DMS53 treated with DMSO at 0.1 percent for 48 hours (cell line): Measurements from ENCODE around the gene GPSM1.

Experiments used
- DNase-seq: peaks from one replicate; lab custom pipeline; 2025; ENCODE audit not compliant: unreplicated experiment; lab: John Stamatoyannopoulos, UW

Gene GPSM1

DNA sequence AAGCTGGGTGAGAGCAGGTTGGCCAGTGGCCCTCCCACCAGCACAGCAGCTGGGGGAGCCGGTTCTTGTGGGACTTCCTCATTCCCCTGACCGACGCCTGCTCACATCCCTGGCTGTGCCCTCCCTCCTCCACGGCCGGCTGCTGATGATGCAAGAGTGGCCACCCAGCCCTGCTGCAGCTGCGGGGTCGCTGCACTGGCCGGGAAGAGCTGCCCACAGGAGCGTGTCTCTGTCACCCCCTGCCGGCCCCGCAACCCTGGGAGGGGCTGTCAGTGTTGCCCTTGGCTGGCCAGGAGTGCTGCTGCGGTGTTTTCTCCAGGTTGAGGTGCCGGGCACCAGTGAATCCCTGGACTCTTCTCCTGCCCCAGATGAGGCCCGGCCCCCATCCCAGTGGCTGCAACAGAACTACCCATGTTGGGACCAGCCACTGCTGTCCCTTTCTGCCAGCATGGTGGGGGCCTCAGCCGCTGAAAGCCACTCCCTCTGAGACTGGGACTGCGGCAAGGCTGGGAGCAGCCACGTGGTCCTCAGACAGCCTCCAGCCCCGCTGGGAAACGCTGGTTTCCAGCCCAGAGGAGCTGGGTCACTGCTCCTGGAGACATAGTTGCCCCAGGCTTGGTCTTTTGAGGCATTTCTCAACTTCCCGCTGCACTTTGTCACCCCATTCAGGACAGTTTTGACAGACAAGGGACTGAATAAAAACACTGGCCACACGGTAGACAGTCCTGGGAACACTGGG is 45.4 kb downstream of the GPSM1 start:
- peak; percentile 58 for DNase-seq

DNA sequence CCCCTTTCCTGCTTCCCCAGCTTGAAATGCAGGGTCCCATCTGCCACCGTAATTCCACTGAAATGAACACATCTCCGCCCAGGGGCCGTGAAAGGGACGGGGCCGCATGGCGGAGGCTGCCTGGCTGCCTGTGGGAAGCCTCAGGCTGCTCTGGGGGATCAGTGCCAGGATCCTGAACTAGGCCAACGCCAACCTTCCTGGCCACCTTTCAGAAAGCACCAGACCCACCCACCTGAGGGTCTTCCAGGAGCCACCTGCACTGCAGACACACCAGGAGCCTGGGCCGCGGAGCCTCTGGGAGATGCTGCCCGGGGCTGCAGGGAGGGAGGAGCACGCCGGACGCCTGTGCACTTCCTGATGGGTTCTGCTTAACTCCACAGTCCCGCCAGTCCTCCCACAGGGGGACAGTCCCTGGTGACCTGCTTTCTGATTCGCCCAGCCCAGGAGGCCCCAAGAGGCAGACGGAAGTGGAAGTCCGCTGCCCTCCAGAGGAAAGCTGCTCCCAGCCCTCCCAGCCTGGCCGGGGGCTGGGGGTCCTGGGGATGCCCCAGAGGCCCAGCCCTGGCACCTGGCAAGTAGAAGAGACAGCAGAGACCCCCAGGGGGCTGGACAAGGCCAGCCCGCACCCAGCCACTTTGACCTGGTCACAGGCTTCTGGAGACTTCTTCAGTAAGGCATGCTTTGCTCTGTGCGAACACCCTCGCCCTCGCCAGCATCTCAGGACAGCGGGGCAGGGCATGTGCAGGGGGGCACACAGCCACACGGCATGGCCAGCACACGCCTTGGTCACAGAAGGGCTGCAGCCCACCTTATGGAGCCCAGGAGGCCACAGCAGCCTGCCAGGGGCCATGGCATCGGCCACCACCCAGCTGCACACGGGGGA is 46.2 kb downstream of the GPSM1 start, which contains the start of gene CARD9:
CARD9 (minus strand) TSS at position 370 of the 883 bp plus-strand sequence. CDS start 1,591 bp downstream, outside the sequence.
- peak; percentile 38 for DNase-seq

DNA sequence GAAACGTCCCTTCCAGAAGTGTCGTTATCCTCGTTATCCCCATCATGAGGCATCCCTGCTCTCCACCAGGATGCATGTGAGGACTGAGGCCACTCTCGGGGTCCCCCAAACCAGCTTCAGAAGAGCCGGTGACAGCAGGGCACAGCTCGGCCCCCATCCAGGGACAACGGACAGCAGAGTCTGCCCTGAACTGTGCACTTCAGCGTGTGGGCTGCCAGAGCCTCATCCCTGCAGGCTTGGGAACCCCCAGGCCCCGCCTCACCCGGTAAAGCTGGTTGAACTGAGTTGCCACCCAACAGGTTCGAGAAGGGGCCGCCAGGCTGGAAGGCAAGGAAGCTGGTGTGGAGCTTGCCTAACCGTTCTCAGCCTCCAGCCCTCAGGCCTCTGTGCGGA is 46.8 kb downstream of the GPSM1 start:
- no peak for DNase-seq

DNA sequence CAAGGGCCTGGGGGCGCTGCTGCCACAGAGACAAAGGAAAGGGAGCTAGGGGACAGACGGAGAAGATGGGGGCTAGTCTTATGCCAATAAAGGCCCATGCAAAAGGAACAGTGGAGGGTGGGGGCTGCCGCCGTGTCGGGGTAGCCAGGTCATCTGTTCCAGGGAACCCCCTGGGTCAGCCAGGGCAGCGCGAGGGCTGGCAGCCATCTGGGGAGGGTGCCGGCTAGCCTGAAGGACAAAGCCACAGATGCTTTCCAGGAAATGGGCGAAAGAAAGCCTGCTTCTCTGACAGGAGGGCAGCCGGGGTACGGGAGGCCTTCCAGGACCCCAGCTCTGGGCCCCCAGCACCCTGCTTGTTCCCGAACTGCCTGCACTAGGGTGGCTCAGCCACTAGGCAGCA is 47.8 kb downstream of the GPSM1 start:
- no peak for DNase-seq

DNA sequence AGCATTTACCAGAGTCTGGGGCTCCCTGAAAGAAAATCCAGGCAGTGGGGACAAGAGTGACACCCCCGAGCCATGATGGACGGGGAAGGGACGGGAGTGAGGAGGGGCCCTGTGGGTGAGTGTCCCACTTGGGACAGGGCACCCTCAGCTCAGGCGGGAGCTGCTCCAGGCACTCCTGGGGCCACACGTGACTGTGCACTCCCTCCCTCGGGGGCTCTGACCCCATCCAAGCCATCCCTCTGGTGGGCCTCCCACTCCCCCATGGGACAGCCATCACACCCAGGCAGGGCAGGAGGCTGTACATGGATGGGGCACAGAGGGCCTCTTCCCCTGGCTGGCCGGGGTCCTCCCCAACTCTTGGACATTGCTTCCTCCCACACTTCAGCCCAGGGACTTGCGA is 49.1 kb downstream of the GPSM1 start:
- no peak for DNase-seq

DNA sequence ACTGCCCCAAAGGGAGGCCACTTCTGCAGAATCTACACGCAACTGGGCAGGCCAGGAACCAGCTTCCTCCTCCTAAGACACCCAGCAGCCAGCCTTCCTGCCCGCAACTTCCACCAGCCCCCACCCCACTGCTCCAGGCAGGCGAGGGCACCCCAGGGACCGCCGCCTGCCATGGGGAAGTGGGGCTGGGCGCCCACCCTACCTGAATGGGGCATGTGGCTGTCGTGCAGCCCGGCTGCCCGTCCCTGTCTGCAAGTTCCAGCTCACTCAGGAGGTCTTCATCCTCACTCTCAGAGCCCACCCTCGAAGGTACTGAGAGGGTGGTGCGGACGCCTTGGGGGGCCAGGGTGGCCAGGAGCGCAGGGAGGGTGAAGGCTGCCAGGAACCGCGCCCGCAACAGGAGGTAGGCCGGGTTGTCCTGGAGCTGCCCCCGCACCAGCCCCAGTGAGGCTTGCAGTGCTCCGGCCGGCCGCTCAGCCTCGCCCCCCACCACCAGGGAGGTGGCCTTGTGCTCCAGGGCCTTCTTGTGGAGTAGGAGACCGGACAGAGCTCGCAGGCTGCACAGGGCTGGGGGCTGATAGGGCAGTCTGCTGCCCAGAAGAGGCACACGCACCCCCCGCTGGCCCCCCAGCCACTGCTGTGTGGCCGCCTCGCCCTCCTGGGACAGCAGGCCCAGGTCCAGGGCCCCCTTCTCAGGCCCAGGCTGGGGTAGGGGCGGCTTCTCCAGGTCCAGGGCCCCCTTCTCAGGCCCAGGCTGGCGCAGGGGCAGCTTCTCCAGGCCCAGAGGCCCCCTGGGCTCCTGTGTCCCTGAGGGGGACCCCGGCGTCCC is 50.2 kb downstream of the GPSM1 start:
- DNase-seq, result no peak

DNA sequence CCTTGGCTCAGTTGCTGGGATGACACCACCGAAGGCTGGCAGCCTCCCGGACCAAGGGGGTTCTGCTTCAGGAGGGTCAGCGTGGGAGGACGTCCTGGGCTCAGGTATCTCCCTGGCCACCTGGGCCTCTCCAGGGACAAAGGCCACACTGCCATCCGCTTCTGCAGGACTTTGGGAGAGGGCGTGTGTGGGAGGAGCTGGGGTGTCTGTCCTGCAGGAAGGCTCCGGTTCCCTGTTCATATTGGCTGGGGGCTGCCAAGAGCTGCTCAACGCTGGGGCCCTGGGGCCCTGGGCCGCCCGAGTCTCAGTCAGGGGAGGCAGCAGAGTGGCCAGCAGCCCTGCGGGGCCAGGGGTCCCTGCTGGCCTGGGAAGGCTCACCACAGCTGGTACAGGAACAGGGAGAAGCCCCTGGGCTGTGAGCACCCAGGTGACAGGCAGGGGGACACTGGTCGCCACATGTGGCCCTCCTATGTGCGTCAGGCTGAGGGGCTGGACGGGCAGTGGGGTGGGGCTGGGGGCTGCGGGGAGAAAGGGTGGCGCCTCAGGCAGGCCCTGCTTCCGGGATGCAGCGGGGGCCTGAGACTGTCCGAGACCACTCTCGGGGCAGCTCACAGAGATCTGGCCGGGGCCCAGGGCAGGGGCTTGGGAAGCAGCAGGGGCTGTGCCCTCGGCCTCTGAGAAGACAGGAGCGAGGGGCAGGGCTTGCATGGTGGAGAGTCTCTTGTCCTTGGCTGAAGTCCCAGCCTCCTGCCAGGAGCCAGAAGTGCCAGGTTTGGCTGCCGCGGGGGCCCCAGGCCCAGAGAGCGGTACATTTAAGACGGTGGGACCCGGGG is 51.0 kb downstream of the GPSM1 start:
- no peak for DNase-seq

DNA sequence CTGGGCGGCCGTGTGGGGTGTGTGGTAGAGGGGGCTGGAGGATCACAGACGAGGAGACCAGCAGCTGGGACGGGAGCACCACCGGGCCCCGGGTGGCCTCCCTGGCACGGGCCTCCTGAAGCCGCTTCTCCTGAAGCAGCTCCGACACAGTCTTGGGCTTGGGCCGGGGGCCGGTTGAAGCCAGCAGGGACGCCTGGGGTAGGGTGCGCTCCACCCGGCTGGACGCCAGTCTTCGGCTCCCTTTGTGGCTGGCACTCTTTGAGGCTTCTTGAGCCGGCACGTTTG is 51.6 kb downstream of the GPSM1 start:
- no peak for DNase-seq

DNA sequence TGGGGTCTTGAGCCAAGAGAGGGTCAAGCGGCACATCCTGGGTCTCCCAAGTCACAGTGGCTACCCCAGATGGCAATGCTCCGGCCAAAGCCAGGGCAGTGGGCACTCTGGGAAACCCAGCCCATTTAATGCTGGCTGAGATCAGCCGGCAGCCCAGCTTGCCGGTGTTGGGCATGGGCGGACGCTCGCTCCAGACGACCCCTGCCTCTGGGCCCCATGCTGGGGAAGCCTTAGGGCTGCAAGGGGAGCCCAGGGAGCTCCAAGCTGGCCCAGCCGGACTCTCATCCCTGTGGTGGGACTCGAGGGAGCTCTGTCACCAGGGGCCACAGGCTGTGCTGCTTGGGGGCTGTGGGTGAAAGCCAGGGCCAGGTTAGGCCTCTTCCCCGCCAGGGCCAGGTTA is 52.1 kb downstream of the GPSM1 start:
- no peak for DNase-seq

DNA sequence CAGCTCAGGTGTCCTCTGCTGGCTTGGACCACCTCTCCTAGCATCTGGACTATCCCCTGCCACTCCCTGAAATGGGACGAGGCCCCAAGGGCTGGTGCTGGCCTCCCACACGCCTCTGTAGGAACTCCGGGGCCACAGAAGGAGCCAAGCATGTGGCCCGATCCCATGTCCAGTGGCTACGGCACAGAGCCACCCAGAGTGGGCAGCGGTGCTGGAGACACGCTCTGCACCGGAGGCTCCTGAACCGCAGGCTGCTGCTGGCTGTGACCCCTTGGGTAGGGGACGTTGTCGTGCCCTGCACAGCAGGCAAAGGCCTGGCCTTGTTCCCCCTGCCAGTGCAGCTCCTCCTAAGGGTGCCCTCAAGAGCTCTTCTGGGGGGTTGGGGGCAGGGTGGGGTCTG is 52.6 kb downstream of the GPSM1 start:
- no peak for DNase-seq

DNA sequence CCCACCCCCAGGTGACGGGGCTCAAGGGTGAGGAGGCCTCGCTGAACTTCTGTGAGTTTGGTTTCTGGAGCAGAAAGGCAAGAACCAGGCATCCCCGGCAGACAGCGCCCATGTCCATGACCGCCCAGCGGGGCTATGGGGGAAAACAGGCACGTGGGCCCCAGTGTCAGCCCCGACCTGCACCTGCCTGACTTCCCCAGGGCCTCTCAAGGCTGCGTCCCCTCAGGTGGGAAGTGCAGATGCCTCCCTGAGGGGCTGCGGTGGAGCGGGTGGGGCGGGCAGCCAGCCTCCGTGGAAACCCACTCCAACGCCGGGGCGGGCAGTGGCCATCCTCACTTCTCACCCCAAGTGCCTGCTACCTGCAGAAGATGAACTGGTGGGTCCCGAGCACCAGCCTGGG is 53.0 kb downstream of the GPSM1 start:
- no peak for DNase-seq

DNA sequence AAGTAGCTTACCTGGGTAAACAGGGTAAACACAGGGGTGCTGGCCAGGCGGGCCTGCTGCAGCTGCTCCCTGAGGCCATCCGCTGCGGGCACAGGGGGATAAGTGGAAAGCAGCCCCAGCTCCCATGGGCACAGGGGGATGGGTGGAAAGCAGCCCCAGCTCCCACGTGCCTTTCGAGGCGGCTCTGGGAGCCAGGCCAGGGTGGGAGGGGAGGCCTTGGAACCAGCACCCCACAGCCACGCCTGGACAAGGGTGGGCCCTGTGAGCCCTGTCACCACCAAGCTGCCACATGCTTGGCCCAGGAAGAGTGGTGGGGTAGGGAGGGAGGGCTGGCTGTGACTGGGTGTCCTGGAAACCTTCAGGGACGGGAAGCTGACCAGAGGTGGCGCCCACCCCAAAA is 54.0 kb downstream of the GPSM1 start:
- DNase-seq, result no peak

DNA sequence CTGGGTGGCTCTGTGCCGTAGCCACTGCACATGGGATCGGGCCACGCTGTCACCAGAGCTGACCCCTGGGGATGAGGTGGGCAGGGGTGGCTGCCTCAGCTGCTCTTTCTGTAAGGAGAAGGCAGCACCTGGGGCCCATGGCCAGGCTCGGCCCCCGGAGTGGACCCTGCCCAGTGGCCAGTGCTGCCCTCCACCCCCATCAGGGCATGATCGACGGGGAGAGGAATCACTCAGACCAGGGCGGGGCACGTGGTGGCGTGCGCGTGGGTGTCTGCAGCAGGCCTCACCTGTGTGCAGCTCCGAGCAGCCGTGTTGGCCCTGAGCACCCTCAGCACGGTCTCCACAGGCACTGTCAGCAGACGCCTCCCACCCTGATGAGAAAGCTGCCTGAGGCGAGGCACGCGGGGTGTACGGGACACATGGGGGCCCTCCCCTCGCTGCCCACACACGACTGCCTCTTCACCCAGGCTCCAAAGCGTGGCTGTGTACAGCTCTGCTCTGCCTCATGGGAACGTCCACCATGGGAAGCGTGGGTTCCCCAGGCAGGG is 54.7 kb downstream of the GPSM1 start:
- DNase-seq, result no peak

DNA sequence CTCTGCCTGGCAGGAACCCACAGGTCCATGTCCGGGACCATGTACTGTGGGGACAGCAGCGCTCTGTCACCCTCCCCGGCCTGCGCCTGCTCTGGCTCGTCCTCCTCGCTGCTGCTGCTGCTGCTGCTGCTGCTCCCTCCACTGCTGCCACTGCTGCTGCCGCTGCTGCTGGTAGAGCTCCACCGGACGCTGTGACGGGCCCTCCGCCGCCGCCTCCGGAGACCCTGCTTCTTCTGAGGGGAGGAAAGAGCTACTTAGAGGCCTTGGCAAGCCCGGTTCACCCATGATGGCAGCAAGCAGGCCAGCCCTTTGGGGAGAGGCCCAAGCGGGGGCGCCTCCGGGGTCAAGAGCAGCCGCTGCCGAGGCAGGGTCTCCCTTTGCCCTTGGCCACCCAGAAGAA is 56.1 kb downstream of the GPSM1 start:
- no peak for DNase-seq

DNA sequence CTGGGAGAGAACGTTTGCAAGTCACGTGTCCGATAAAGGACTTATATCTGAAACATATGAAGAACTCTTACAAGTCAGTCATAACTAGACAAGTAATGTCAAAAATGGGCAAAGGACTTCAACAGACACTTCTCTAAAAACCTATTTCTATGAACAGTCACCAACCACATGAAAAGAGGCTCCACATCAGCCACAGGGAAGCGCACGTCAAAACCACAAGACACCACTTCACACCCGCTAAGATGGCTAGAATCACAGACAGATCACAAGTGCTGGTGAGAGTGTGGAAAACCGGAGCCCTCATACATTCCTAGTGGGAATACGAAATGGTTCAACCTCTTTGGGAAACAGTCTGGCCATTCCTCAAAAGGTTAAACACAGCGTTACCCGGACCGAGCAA is 57.7 kb downstream of the GPSM1 start:
- DNase-seq, result no peak

DNA sequence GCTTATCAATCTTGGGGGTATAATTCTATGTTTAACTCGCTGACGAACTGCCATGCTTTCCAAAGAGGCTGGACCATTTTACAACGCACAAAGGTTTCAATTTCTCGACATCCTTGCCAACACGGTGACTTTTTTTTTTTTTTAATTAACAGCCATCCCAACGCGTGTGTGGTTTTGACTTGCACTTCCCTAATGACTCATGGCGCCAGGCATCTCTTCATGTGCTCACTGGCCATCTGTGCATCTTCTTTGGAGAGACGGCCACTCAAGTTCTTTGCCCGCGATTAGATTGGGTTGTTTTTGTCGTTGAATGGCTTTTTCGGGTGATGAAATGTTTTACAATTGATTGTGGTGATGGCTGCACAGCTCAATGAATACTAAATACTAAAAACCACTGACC is 58.7 kb downstream of the GPSM1 start:
- no peak for DNase-seq

DNA sequence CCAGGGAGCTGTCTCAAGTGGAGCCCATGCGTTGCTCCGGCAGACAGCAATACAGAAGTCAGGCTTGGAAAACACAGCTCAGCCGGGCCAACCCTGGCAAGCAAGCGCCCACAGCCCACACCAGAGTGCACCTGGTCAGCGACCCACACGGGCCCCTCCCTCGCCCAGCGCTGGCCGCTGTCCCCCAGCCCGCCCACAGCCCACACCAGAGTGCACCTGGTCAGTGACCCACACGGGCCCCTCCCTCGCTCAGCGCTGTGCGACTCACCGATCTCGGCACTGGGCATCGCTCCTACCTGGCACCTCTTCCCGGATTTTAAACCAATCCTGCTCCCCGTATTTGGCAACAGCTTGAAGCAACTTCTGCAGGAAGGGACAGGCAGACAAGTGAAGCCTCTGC is 59.9 kb downstream of the GPSM1 start:
- no peak for DNase-seq

DNA sequence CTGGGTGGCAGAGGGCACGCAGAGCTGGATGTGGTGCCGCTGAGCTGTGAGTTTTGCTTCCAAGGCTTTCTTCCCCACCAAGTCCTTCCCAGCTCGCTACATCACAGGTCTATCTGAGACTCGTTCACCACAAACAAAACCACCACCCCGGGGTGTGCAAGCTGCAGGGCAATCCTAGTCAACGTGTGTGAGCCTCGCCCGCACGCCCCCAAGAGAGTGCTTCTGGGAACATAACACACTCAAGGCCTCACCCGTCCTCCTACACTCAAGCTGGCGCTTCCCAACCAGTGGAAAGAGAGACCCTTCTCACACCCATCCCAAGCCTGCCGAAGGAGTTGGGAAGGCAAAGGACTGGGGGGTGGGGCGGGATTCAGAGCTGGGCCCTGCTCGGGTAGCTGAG is 62.1 kb downstream of the GPSM1 start:
- DNase-seq, result no peak

DNA sequence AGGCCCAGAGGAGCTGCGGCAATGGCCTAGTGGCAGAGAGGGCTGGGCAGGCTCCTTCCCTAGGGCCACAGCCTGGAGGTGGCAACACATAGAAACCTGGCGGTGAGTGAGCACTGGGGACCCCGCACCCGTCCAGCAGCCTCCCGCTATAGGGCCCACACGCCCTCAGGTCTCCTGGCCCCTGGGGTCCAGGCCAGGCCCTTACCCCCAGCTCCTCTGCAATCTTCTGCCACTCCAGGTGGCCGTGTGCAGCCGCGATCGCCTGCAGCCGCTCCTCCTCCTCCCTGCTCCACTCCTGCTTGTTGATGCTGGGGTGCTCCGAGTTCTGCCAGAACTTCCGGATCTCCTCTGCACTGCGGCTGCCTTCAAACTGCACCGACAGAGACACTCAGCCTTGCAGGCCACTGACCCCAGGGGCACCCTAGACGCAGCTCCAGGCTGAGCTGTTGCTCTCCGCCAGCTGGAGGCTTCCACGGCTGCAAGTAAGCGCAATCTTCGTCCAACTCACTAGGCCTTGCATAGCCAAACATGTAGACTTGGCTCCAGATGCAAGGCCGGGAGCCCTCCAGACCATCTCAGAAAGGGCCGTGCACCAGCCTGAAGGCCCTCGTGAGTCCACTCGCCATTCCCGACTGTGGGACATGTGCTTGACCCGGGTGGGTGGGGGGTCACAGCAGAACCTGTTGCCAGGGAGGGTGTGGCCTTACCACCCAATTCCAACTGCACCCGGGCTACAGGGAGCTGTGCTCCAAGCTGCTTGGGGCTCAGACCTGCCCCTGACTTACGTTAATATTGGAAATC is 64.6 kb downstream of the GPSM1 start:
- DNase-seq, result no peak
